Activated CD4-positive, alpha-beta memory T cell treated with anti-CD3 and anti-CD28 coated beads for 36 hours (primary cell): ENCODE measurements around the gene KHK. TPM values are rescaled to one million over a fixed set of nuclear protein-coding genes. Genes with fewer than 3 reads are reported as not detected.

Source experiments
- CTCF ChIA-PET: fragments of 350-600 bp; sonication (Branson Sonifier 250); formaldehyde crosslinking; loops from one replicate; lab custom pipeline; 2021; ENCODE audit warnings: antibody characterized with exemption, inconsistent platforms; lab: Charles Lee
- POLR2A ChIA-PET: fragments of 350-600 bp; sonication (Branson Sonifier 250); formaldehyde crosslinking; loops from one replicate; lab custom pipeline; 2021; ENCODE audit warnings: antibody characterized with exemption; lab: Charles Lee
- DNase-seq: peaks from one replicate; pipeline ENCODE4 v3.0.0-alpha.2; 2020
- H3K27ac Mint-ChIP-seq: one replicate; pipeline ENCODE4 v1.8.0; 2021; ENCODE audit warnings: mixed read lengths
- H3K27me3 Mint-ChIP-seq: one replicate; pipeline ENCODE4 v1.8.0; 2021; ENCODE audit warnings: mixed read lengths
- H3K36me3 Mint-ChIP-seq: one replicate; pipeline ENCODE4 v1.8.0; 2021; ENCODE audit warnings: mixed read lengths
- H3K4me1 Mint-ChIP-seq: one replicate; pipeline ENCODE4 v1.8.0; 2021; ENCODE audit warnings: low read depth, mixed read lengths
- H3K4me3 Mint-ChIP-seq: one replicate; pipeline ENCODE4 v1.8.0; 2021; ENCODE audit warnings: mild to moderate bottlenecking, mixed read lengths
- H3K9me3 Mint-ChIP-seq: one replicate; pipeline ENCODE4 v1.8.0; 2021; ENCODE audit warnings: mixed read lengths
- intact Hi-C: fragments of 100-400 bp; cut with micrococcal nuclease; formaldehyde crosslinking; loops from one replicate; pipeline ENCODE4 v1.15.1; 2023
- total RNA-seq, 2 experiments: library from RNA; stranded (reverse); gene quantifications; one replicate each; pipeline ENCODE4 v1.2.3, GENCODE V29; 2021

The KHK gene
- total RNA-seq, result 10 to 100 TPM; 12.7 to 13.3 TPM

DNA sequence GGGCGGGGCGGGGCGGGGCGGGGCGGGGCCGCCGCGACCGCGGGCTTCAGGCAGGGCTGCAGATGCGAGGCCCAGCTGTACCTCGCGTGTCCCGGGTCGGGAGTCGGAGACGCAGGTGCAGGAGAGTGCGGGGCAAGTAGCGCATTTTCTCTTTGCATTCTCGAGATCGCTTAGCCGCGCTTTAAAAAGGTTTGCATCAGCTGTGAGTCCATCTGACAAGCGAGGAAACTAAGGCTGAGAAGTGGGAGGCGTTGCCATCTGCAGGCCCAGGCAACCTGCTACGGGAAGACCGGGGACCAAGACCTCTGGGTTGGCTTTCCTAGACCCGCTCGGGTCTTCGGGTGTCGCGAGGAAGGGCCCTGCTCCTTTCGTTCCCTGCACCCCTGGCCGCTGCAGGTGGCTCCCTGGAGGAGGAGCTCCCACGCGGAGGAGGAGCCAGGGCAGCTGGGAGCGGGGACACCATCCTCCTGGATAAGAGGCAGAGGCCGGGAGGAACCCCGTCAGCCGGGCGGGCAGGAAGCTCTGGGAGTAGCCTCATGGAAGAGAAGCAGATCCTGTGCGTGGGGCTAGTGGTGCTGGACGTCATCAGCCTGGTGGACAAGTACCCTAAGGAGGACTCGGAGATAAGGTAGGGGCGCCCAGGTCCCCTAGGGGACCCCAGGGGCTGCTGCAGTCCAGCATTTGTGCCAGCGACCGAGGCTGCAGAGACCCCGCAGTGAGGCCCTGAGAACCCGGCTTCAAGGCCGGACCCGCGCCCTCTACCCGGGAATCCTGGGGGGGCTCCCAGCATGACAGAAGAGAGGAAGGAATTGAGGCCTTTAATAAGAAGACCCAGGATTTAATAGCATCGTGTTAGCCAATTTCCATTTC is at the start of gene KHK:
KHK (plus strand) TSS at position 49 of the 870 bp plus-strand sequence; CDS start at position 537, 488 bp downstream.
- intact Hi-C loops, result loop anchor here (1.0 to 5.0 kb wide), 6 partner anchors 9 to 126 kb away; partner anchors contain the start of genes ATRAID, OST4, PREB and SLC5A6
- Mint-ChIP-seq H3K27me3 (no peaks in the 10 kb centered on the region), H3K4me1 (peaks cover 13% of the 10 kb centered on the region), H3K9me3 (no peaks in the 10 kb centered on the region), H3K4me3 (peak within 1 kb of the TSS; percentile 81), H3K27ac (peak within 1 kb of the TSS; percentile 73), H3K36me3 (no peaks in the 10 kb centered on the region)
- CTCF ChIA-PET, result interaction anchor here (0.9 to 3.3 kb wide), 15 partner anchors 9 to 409 kb away, joined by 3 to 20 read pairs (median 5); partner anchors contain the start of genes AGBL5, OST4, SLC5A6 and TMEM214
- POLR2A ChIA-PET, result interaction anchor here (0.6 to 1.6 kb wide), 3 partner anchors 14 to 47 kb away, joined by 3 to 5 read pairs (median 3); partner anchors contain the start of gene OST4
- no peak for DNase-seq

DNA sequence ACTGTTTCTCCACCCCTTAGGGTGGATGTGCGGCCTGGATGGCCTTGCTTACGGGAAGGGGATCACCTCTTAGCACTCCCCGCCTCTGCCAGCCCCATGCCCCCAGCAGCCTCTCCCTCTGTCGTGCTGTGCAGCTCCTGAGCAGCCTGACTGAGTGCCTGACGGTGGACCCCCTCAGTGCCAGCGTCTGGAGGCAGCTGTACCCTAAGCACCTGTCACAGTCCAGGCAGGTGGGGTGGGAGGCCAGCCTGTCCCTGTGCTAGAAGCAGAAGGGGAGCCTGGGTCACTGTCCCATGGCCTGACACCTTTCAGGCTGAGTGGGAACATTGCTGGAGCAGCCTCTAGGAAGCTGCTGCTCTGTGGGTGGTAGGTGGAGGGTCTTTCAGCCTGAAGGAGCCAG is 48.6 kb upstream of the KHK start:
- DNase-seq, result no peak
- H3K27me3 Mint-ChIP-seq, result no peaks in the 10 kb centered on the region
- ChIA-PET POLR2A (no interaction called here), CTCF (no interaction called here)
- no peak overlapping the region for H3K27ac Mint-ChIP-seq
- H3K36me3 Mint-ChIP-seq, result peaks cover 51% of the 10 kb centered on the region
- H3K4me1 Mint-ChIP-seq, result peaks cover 16% of the 10 kb centered on the region
- no peak overlapping the region for H3K4me3 Mint-ChIP-seq
- intact Hi-C loops, result no loop called here
- no peaks in the 10 kb centered on the region for H3K9me3 Mint-ChIP-seq

DNA sequence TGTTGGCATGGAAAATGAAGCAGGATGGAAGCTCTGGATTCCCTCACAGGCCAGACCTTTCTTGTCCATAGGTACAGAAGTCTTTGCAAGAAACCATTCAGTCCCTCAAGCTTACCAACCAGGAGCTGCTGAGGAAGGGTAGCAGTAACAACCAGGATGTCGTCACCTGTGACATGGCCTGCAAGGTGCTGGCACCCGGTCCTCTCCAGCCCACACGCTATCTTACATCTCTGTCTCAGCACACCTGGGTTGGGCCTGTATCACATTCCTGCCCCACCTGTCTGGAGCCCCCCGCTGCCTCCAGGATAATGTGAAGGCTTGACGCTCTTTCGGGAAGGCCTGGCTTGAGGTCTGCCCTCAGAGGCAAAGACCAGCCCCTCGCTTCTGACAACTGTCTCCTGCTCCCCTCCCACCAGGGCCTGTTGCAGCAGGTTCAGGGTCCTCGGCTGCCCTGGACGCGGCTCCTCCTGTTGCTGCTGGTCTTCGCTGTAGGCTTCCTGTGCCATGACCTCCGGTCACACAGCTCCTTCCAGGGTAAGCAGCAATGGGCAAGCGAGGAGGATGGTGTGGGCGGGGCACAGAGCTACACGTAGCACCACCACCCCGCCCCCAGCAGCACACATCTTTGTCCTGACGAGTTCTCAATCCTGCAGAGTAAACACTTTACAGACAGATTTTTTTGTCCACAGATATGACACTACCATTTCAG is 47.8 kb upstream of the KHK start:
- Mint-ChIP-seq H3K9me3 (no peaks in the 10 kb centered on the region), H3K4me3 (no peak overlapping the region), H3K27me3 (no peaks in the 10 kb centered on the region), H3K36me3 (peaks cover 51% of the 10 kb centered on the region), H3K4me1 (peaks cover 13% of the 10 kb centered on the region), H3K27ac (no peak overlapping the region)
- no peak for DNase-seq
- ChIA-PET POLR2A (no interaction called here), CTCF (interaction anchor here (0.5 to 1.7 kb wide), 2 partner anchors 22 to 330 kb away, joined by 3 to 5 read pairs; no protein-coding TSS in a partner anchor)
- intact Hi-C loops, result no loop called here

DNA sequence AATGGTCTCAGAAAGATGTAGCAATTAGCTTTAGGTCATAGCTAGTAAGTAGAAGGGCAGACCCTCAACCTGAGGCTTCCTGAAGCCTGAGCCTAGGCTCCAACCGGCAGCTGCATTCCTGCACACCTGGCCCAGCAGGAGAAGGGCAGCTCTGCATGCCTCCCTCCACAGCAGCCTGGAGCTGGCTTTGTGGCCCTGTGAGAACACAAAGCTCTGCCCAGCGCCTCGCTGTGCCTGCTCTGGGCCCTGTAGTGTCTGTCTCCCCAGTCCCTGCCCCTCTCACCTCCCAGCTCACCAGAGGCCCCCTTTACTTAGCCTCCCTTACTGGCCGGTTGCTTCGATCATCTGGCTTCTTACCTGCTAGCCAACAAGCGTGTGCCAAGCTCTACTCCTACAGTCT is 47.1 kb upstream of the KHK start:
- H3K36me3 Mint-ChIP-seq, result peaks cover 51% of the 10 kb centered on the region
- H3K27me3 Mint-ChIP-seq, result no peaks in the 10 kb centered on the region
- H3K27ac Mint-ChIP-seq, result no peak overlapping the region
- intact Hi-C loops, result no loop called here
- H3K9me3 Mint-ChIP-seq, result no peaks in the 10 kb centered on the region
- POLR2A ChIA-PET, result no interaction called here
- H3K4me1 Mint-ChIP-seq, result peaks cover 7% of the 10 kb centered on the region
- H3K4me3 Mint-ChIP-seq, result no peak overlapping the region
- CTCF ChIA-PET, result interaction anchor here (0.5 to 1.7 kb wide), 3 partner anchors 11 to 331 kb away, joined by 3 to 5 read pairs (median 5); partner anchors contain the start of gene AGBL5
- DNase-seq, result no peak

DNA sequence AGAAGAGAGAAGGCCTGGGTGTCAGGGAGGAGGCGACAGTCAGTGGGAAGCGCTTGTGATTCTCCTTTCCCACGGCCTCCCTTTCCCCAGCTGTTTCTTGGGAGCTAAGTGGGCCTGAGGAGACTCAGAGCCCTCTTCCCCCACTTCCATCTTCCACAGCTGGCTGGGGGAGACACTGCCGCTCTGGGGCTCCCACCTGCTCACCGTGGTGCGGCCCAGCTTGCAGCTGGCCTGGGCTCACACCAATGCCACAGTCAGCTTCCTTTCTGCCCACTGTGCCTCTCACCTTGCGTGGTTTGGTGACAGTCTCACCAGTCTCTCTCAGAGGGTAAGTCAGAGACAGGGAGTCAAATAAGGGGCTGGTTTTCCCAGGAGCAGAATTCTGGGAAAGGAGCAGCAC is 46.7 kb upstream of the KHK start:
- Mint-ChIP-seq H3K36me3 (peaks cover 54% of the 10 kb centered on the region), H3K9me3 (no peaks in the 10 kb centered on the region), H3K4me1 (peaks cover 7% of the 10 kb centered on the region), H3K27ac (no peak overlapping the region), H3K27me3 (no peaks in the 10 kb centered on the region), H3K4me3 (no peak overlapping the region)
- ChIA-PET CTCF (interaction anchor here (1.1 to 1.7 kb wide), 2 partner anchors 11 to 23 kb away, joined by 5 read pairs; partner anchors contain the start of gene AGBL5), POLR2A (no interaction called here)
- DNase-seq, result no peak
- intact Hi-C loops, result no loop called here

DNA sequence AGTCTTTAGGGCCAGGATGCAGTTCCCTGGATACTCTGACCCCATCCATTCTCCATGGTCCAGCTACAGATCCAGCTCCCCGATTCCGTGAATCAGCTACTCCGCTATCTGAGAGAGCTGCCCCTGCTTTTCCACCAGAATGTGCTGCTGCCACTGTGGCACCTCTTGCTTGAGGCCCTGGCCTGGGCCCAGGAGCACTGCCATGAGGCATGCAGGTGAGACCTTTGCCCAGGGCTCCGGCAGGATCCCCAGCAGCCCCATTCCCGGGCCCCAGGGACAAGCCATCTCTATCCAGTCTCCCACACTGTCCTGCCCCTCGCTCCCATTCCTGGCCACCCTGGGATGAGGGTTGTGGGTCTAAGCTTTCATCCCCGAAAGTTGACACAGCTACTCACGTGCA is 46.3 kb upstream of the KHK start:
- Mint-ChIP-seq H3K4me1 (peaks cover 3% of the 10 kb centered on the region), H3K27ac (no peak overlapping the region), H3K4me3 (no peak overlapping the region), H3K36me3 (peaks cover 49% of the 10 kb centered on the region), H3K27me3 (no peaks in the 10 kb centered on the region), H3K9me3 (no peaks in the 10 kb centered on the region)
- DNase-seq, result no peak
- intact Hi-C loops, result no loop called here
- CTCF ChIA-PET, result interaction anchor here (1.1 kb wide), 1 partner anchor 10 kb away, joined by 5 read pairs; the partner anchor contains the start of gene AGBL5
- POLR2A ChIA-PET, result no interaction called here

DNA sequence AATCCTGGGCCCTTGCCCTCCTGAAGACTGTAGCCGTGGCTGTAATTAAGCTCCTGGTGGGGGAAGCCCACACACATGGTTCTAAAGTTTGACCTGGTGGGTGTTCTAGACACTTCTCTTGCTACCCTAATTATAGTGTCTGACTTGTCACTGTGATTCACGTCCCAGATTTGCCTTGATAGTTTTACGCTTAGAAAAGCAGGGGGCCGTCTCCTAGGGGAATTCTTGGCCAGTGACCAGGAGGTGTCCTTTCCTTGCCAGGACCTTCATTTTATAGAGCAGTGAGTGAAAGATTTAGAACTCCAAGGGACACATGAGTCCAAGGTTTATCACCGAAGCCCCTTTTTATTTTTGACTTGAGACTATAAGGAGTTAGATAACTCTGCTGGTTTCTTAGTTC is 44.8 kb upstream of the KHK start:
- POLR2A ChIA-PET, result no interaction called here
- peak overlapping the region; percentile 12 for H3K27ac Mint-ChIP-seq
- H3K4me3 Mint-ChIP-seq, result no peak overlapping the region
- intact Hi-C loops, result no loop called here
- CTCF ChIA-PET, result no interaction called here
- peaks cover 37% of the 10 kb centered on the region for H3K36me3 Mint-ChIP-seq
- no peaks in the 10 kb centered on the region for H3K9me3 Mint-ChIP-seq
- no peaks in the 10 kb centered on the region for H3K27me3 Mint-ChIP-seq
- no peak for DNase-seq
- peaks cover 3% of the 10 kb centered on the region for H3K4me1 Mint-ChIP-seq

DNA sequence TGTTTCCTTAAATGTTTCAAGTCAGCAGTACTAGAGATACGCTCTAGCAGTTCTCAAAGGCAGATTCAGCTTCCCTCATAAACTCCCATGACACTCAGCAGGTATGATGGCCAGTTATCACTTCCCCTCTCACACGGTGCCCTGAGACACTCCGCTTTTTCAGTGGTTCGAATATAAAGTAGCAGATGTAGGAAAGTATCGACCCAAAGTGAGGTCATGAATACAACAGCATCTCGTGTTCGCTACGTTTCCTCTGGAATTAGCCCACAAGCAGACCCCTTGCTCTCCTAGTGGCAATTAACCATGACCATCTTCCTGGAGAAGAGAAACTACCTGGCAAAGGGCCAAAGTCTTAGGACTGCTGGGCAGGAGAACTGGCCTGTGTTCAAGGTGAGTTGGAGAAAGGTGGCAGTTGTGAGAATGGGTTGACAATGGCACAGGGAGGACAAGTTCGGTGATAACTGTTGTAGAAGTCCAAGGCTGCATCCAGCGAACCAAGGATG is 44.4 kb upstream of the KHK start:
- CTCF ChIA-PET, result no interaction called here
- H3K9me3 Mint-ChIP-seq, result no peaks in the 10 kb centered on the region
- intact Hi-C loops, result no loop called here
- H3K4me3 Mint-ChIP-seq, result no peak overlapping the region
- peaks cover 3% of the 10 kb centered on the region for H3K4me1 Mint-ChIP-seq
- H3K36me3 Mint-ChIP-seq, result peaks cover 34% of the 10 kb centered on the region
- no peak for DNase-seq
- peak overlapping the region; percentile 12 for H3K27ac Mint-ChIP-seq
- no peaks in the 10 kb centered on the region for H3K27me3 Mint-ChIP-seq
- POLR2A ChIA-PET, result no interaction called here

DNA sequence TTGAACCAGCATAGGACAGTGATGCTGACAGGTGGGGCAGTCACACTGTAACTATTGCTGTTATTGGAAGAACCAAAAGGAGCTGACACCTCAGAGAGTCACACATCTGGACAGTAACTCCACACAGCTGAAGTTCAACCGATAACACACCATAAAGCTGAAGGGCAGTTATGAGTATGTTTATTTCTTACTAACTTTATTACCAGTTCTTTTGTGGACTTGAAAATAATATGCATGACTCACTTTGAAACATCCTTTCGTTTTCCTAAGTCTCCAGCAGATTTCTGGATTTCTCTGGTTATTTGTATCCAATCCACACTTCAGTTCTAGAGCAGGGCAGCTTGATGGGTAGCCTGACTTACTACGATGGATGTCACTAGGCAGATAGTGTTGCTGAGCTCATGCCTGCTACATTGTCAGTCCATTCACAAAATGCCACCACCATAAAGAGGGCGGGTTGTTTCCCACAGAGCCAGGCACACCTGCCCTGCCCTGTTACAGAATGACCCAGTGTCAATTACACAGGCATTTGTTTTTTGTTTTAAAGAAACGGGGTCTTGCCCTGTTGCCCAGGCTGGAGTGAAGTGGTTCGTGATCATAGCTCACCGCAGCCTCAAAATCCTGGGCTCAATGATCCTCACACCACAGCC is 43.5 kb upstream of the KHK start:
- DNase-seq, result no peak
- Mint-ChIP-seq H3K27me3 (no peaks in the 10 kb centered on the region), H3K27ac (no peak overlapping the region), H3K4me1 (peaks cover 4% of the 10 kb centered on the region), H3K4me3 (no peak overlapping the region), H3K36me3 (peaks cover 29% of the 10 kb centered on the region), H3K9me3 (no peaks in the 10 kb centered on the region)
- intact Hi-C loops, result no loop called here
- CTCF ChIA-PET, result no interaction called here
- POLR2A ChIA-PET, result no interaction called here

DNA sequence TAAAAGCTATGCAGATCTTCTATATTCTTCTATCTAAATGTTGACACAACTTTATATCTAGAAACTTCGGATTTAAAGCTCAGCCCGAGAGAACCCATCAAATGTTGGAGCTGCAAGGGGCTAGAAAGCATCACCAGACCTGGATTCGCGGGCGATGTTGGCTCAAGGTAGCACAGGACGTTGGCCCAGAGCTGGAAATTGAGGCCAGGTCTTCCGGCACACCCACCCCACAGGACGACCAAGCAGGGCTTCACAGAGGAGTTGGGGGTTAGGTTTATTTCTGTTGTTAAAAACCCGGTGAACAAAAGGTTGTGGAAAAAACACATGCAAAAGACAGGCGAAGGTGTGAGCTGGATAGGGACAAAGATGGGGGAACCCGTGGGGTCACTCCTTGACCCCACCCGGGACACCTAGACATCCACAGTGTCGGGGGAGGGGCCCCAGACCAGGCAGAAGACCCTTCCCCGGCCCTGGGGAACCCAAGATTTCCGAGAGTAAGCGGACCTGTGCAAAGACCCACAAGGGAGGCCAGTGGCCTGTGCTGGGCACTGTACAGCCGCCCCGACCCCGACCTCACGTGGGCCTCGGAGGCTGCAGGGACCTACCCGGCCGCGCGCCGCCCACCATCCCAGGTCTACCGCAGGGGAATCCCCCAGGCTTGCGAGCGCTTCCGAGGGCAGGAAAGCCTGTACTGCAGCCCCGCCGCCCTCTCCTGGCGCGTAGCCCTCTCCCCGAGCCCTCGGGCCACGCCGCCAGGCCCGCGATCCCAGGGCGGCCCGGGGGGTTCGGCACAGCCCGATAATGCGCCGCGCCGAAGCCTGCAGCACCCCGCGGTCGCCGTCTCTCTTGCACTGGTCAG is 36.9 kb upstream of the KHK start:
- Mint-ChIP-seq H3K36me3 (peaks cover 12% of the 10 kb centered on the region), H3K9me3 (peaks cover 5% of the 10 kb centered on the region), H3K27ac (peak overlapping the region; percentile 100), H3K4me1 (peaks cover 18% of the 10 kb centered on the region), H3K27me3 (peaks cover 8% of the 10 kb centered on the region), H3K4me3 (peak overlapping the region; percentile 98)
- intact Hi-C loops, result loop anchor here (1.0 to 10.0 kb wide), 5 partner anchors 17 to 265 kb away; partner anchors contain the start of genes ABHD1, ATRAID, CENPA and KHK
- peak; percentile 79 for DNase-seq
- CTCF ChIA-PET, result interaction anchor here (1.0 to 3.0 kb wide), 9 partner anchors 10 to 204 kb away, joined by 3 to 16 read pairs (median 6); partner anchors contain the start of genes ABHD1, KHK, OST4 and PREB
- POLR2A ChIA-PET, result interaction anchor here (0.7 to 2.2 kb wide), 4 partner anchors 9 to 307 kb away, joined by 3 to 14 read pairs (median 4); partner anchors contain the start of genes GTF3C2, OST4 and TMEM214
